Muscle of leg (tissue), 11 donors: ENCODE measurements around the gene PMEL. TPM values are rescaled to one million over a fixed set of nuclear protein-coding genes. Genes with fewer than 3 reads are reported as not detected.
"Not testable (repeated sequence)": the region's sequence is repeated elsewhere in the genome, so short reads cannot be mapped to it uniquely, and the experiment has no call there.

Source experiments
- DNase-seq: peaks from one replicate; pipeline ENCODE4 v3.0.0; 2013
- H3K27ac ChIP-seq: one replicate; pipeline ENCODE4 v1.5.1; 2013; ENCODE audit warnings: mild to moderate bottlenecking, low read length, control low read depth
- H3K27me3 ChIP-seq: one replicate; pipeline ENCODE4 v1.6.1; 2013; ENCODE audit warnings: low read length; ENCODE audit not compliant: control insufficient read depth, insufficient read depth
- H3K36me3 ChIP-seq: one replicate; pipeline ENCODE4 v1.6.1; 2013; ENCODE audit warnings: low read length; ENCODE audit not compliant: control insufficient read depth, insufficient read depth
- H3K4me1 ChIP-seq: one replicate; pipeline ENCODE4 v1.6.1; 2013; ENCODE audit warnings: low read length; ENCODE audit not compliant: control insufficient read depth, insufficient read depth
- H3K4me3 ChIP-seq: one replicate; pipeline ENCODE4 v1.5.1; 2013; ENCODE audit warnings: low read length, control low read depth
- H3K9me3 ChIP-seq: replicated peaks from 2 replicates; pipeline ENCODE4 v1.6.1; 2013; ENCODE audit warnings: low read depth, low read length; ENCODE audit not compliant: control insufficient read depth
- WGBS: methylation state at CpG from one replicate; pipeline ENCODE4 v1.1.5; 2013; ENCODE audit warnings: missing lambda C conversion rate; ENCODE audit not compliant: insufficient coverage; 5-methylcytosine and 5-hydroxymethylcytosine counted together
- polyA plus RNA-seq, 8 donors: library from polyadenylated mRNA; unstranded; fragments of 120-200 nt; gene quantifications; one replicate each; pipeline versions ENCODE4 v1.2.1 to v1.2.3, GENCODE V29; 2013; ENCODE audit warnings: inconsistent platforms in 1 of 8, low replicate concordance in 1 of 8; ENCODE audit not compliant: insufficient read length in 8 of 8, insufficient read depth in 1 of 8
- total RNA-seq: library from RNA; stranded (reverse); fragments of 120-200 nt; gene quantifications from one replicate; pipeline ENCODE4 v1.2.4, GENCODE V29; 2013

The PMEL gene
- total and polyA plus RNA-seq, 9 donors: 0.62 to 16.2 (median 1.2) TPM

- no peak for DNase-seq
- WGBS: no CpG with 5 or more reads among the region's 2 CpGs
- H3K36me3 ChIP-seq: peaks cover 62% of the 10 kb centered on the region
Measured at GRCh38 chr12:55984861-55985260, 19.0 kb upstream of the PMEL start.

GRCh38 chr12:55983232-55983842 is 17.5 kb upstream of the PMEL start:
- H3K4me3 ChIP-seq: no peak overlapping the region
- H3K27me3 ChIP-seq: no peaks in the 10 kb centered on the region
- WGBS: 63% methylated on average over 2 of the region's 4 CpGs
- peaks cover 57% of the 10 kb centered on the region for H3K36me3 ChIP-seq
- peaks cover 2% of the 10 kb centered on the region for H3K4me1 ChIP-seq
- no peak overlapping the region for H3K27ac ChIP-seq
- DNase-seq: no peak
- H3K9me3 ChIP-seq: no peaks in the 10 kb centered on the region

More at GRCh38 chr12:55984861-55985260, 19.0 kb upstream of the PMEL start:
- Histone ChIP-seq H3K4me1 (peaks cover 2% of the 10 kb centered on the region), H3K4me3 (no peak overlapping the region), H3K27ac (no peak overlapping the region), H3K27me3 (no peaks in the 10 kb centered on the region), H3K9me3 (no peaks in the 10 kb centered on the region)

GRCh38 chr12:55982319-55982936 is 16.6 kb upstream of the PMEL start:
- H3K27ac ChIP-seq: no peak overlapping the region
- no peak overlapping the region for H3K4me3 ChIP-seq
- peaks cover 53% of the 10 kb centered on the region for H3K36me3 ChIP-seq
- no peaks in the 10 kb centered on the region for H3K9me3 ChIP-seq
- peaks cover 2% of the 10 kb centered on the region for H3K4me1 ChIP-seq
- no peaks in the 10 kb centered on the region for H3K27me3 ChIP-seq
- DNase-seq: no peak
- WGBS: no CpG with 5 or more reads among the region's 3 CpGs

GRCh38 chr12:55981882-55982281 is 16.0 kb upstream of the PMEL start:
- H3K4me1 ChIP-seq, H3K27me3 ChIP-seq, H3K4me3 ChIP-seq, DNase-seq, H3K27ac ChIP-seq, H3K9me3 ChIP-seq: not testable (repeated sequence)
- WGBS: no CpG with 5 or more reads among the region's 5 CpGs
- peaks cover 49% of the 10 kb centered on the region for H3K36me3 ChIP-seq

- H3K9me3 ChIP-seq: no peaks in the 10 kb centered on the region
- WGBS: no CpG with 5 or more reads among the region's 3 CpGs
- H3K4me3 ChIP-seq: no peak overlapping the region
- no peaks in the 10 kb centered on the region for H3K27me3 ChIP-seq
- no peak for DNase-seq
- H3K4me1 ChIP-seq: peaks cover 7% of the 10 kb centered on the region
- H3K27ac ChIP-seq: no peak overlapping the region
- peaks cover 44% of the 10 kb centered on the region for H3K36me3 ChIP-seq
Measured at GRCh38 chr12:55979069-55979468, 13.2 kb upstream of the PMEL start.

GRCh38 chr12:55978393-55978792 is 12.6 kb upstream of the PMEL start:
- no peak overlapping the region for H3K4me3 ChIP-seq
- H3K4me1 ChIP-seq: peaks cover 7% of the 10 kb centered on the region
- H3K27ac ChIP-seq: no peak overlapping the region
- 94% methylated on average over 7 of the region's 7 CpGs for WGBS
- no peaks in the 10 kb centered on the region for H3K9me3 ChIP-seq
- peaks cover 37% of the 10 kb centered on the region for H3K36me3 ChIP-seq
- no peaks in the 10 kb centered on the region for H3K27me3 ChIP-seq
- no peak for DNase-seq

GRCh38 chr12:55974308-55974730 is 8.5 kb upstream of the PMEL start:
- Histone ChIP-seq H3K27ac (peak overlapping the region; percentile 92), H3K4me3 (peak overlapping the region; percentile 78), H3K9me3 (no peaks in the 10 kb centered on the region), H3K27me3 (no peaks in the 10 kb centered on the region), H3K36me3 (peaks cover 35% of the 10 kb centered on the region), H3K4me1 (peaks cover 13% of the 10 kb centered on the region)
- WGBS: 0% methylated on average over 14 of the region's 15 CpGs
- peak; percentile 69 for DNase-seq

- H3K27ac ChIP-seq: peak within 1 kb of the TSS; percentile 98
- peak; percentile 100 for DNase-seq
- peaks cover 33% of the 10 kb centered on the region for H3K36me3 ChIP-seq
- no peaks in the 10 kb centered on the region for H3K9me3 ChIP-seq
- 0% methylated on average over 27 of the region's 39 CpGs for WGBS
- H3K4me3 ChIP-seq: peak within 1 kb of the TSS; percentile 78
- peaks cover 13% of the 10 kb centered on the region for H3K4me1 ChIP-seq
- H3K27me3 ChIP-seq: no peaks in the 10 kb centered on the region
Measured at GRCh38 chr12:55973599-55974307, 7.9 kb upstream of the PMEL start, which contains the start of gene RAB5B. Gene RAB5B, plus strand, starts transcription at chr12:55974078. Its CDS starts 12,883 bp downstream, at chr12:55986961.

- DNase-seq: no peak
- under 1% methylated on average over 16 of the region's 18 CpGs for WGBS
- Histone ChIP-seq H3K4me1 (peaks cover 13% of the 10 kb centered on the region), H3K27me3 (no peaks in the 10 kb centered on the region), H3K36me3 (peaks cover 34% of the 10 kb centered on the region), H3K9me3 (no peaks in the 10 kb centered on the region), H3K4me3 (peak overlapping the region; percentile 64), H3K27ac (peak overlapping the region; percentile 98)
Measured at GRCh38 chr12:55972911-55973598, 7.2 kb upstream of the PMEL start.

GRCh38 chr12:55972456-55972855 is 6.6 kb upstream of the PMEL start:
- H3K4me1 ChIP-seq: peaks cover 17% of the 10 kb centered on the region
- WGBS: no CpG with 5 or more reads among the region's 1 CpG
- no peaks in the 10 kb centered on the region for H3K9me3 ChIP-seq
- peak overlapping the region; percentile 64 for H3K4me3 ChIP-seq
- DNase-seq: no peak
- peaks cover 31% of the 10 kb centered on the region for H3K36me3 ChIP-seq
- no peaks in the 10 kb centered on the region for H3K27me3 ChIP-seq
- H3K27ac ChIP-seq: peak overlapping the region; percentile 98
